IPS-18a (cell line): Measurements from ENCODE around the gene DOK7.

Source experiments
- H3K27ac ChIP-seq: one replicate; pipeline ENCODE4 v1.5.1; 2013; ENCODE audit warnings: low read length
- H3K27me3 ChIP-seq: one replicate; pipeline ENCODE4 v1.6.1; 2013; ENCODE audit warnings: mild to moderate bottlenecking, low read length; ENCODE audit not compliant: control insufficient read depth, insufficient read depth
- H3K36me3 ChIP-seq: one replicate; pipeline ENCODE4 v1.6.1; 2013; ENCODE audit warnings: low read depth, low read length; ENCODE audit not compliant: control insufficient read depth
- H3K4me1 ChIP-seq: one replicate; pipeline ENCODE4 v1.6.1; 2013; ENCODE audit warnings: low read depth, low read length; ENCODE audit not compliant: control insufficient read depth
- H3K4me3 ChIP-seq: one replicate; pipeline ENCODE4 v1.5.1; 2013; ENCODE audit warnings: low read length
- H3K9ac ChIP-seq: one replicate; pipeline ENCODE4 v1.6.1; 2013; ENCODE audit warnings: mild to moderate bottlenecking, low read length, moderate library complexity
- H3K9me3 ChIP-seq: one replicate; pipeline ENCODE4 v1.6.1; 2013; ENCODE audit warnings: low read depth, low read length; ENCODE audit not compliant: control insufficient read depth

DOK7 gene

GRCh38 chr4:3438847-3439180 lies 24.3 kb upstream of the DOK7 start:
- Histone ChIP-seq H3K36me3 (no peaks in the 10 kb centered on the region), H3K4me1 (no peaks in the 10 kb centered on the region), H3K27me3 (no peaks in the 10 kb centered on the region), H3K9ac (no peak overlapping the region), H3K9me3 (no peaks in the 10 kb centered on the region), H3K27ac (no peak overlapping the region), H3K4me3 (no peak overlapping the region)

GRCh38 chr4:3439391-3439790 lies 23.7 kb upstream of the DOK7 start:
- Histone ChIP-seq H3K27ac (no peak overlapping the region), H3K27me3 (no peaks in the 10 kb centered on the region), H3K9ac (no peak overlapping the region), H3K36me3 (no peaks in the 10 kb centered on the region), H3K4me1 (no peaks in the 10 kb centered on the region), H3K4me3 (no peak overlapping the region), H3K9me3 (no peaks in the 10 kb centered on the region)

- Histone ChIP-seq H3K36me3 (no peaks in the 10 kb centered on the region), H3K9me3 (no peaks in the 10 kb centered on the region), H3K27me3 (no peaks in the 10 kb centered on the region), H3K27ac (no peak overlapping the region), H3K4me1 (no peaks in the 10 kb centered on the region), H3K4me3 (no peak overlapping the region), H3K9ac (no peak overlapping the region)
These were observed 23.1 kb upstream of the DOK7 start for GRCh38 chr4:3440011-3440410.

GRCh38 chr4:3440979-3441500 lies 22.1 kb upstream of the DOK7 start:
- Histone ChIP-seq H3K27ac (no peak overlapping the region), H3K4me1 (no peaks in the 10 kb centered on the region), H3K9ac (no peak overlapping the region), H3K4me3 (no peak overlapping the region), H3K9me3 (no peaks in the 10 kb centered on the region), H3K27me3 (no peaks in the 10 kb centered on the region), H3K36me3 (no peaks in the 10 kb centered on the region)

GRCh38 chr4:3441501-3442459 lies 21.3 kb upstream of the DOK7 start, which contains the start of gene HGFAC:
TSS of gene HGFAC (plus strand) at chr4:3441968. CDS start at chr4:3442002, 34 bp downstream.
- no peak within 1 kb of the TSS for H3K27ac ChIP-seq

GRCh38 chr4:3442460-3442958 lies 20.6 kb upstream of the DOK7 start:
- no peaks in the 10 kb centered on the region for H3K27me3 ChIP-seq
- H3K9ac ChIP-seq = no peak overlapping the region
- H3K4me3 ChIP-seq = no peak overlapping the region
- no peaks in the 10 kb centered on the region for H3K4me1 ChIP-seq
- no peaks in the 10 kb centered on the region for H3K9me3 ChIP-seq
- no peak overlapping the region for H3K27ac ChIP-seq
- no peaks in the 10 kb centered on the region for H3K36me3 ChIP-seq

More at GRCh38 chr4:3441501-3442459, 21.3 kb upstream of the DOK7 start, which contains the start of gene HGFAC:
- H3K9ac ChIP-seq = no peak within 1 kb of the TSS
- no peaks in the 10 kb centered on the region for H3K36me3 ChIP-seq
- H3K27me3 ChIP-seq = no peaks in the 10 kb centered on the region
- H3K4me3 ChIP-seq = no peak within 1 kb of the TSS
- no peaks in the 10 kb centered on the region for H3K9me3 ChIP-seq
- no peaks in the 10 kb centered on the region for H3K4me1 ChIP-seq

- Histone ChIP-seq H3K4me1 (no peaks in the 10 kb centered on the region), H3K4me3 (no peak overlapping the region), H3K36me3 (no peaks in the 10 kb centered on the region), H3K27me3 (no peaks in the 10 kb centered on the region), H3K9ac (no peak overlapping the region), H3K27ac (no peak overlapping the region), H3K9me3 (no peaks in the 10 kb centered on the region)
These were observed 20.0 kb upstream of the DOK7 start for GRCh38 chr4:3442959-3443749.

GRCh38 chr4:3443750-3444309 lies 19.3 kb upstream of the DOK7 start:
- Histone ChIP-seq H3K9ac (no peak overlapping the region), H3K4me3 (no peak overlapping the region), H3K27me3 (no peaks in the 10 kb centered on the region), H3K9me3 (no peaks in the 10 kb centered on the region), H3K4me1 (no peaks in the 10 kb centered on the region), H3K27ac (no peak overlapping the region), H3K36me3 (no peaks in the 10 kb centered on the region)

GRCh38 chr4:3444351-3445110 lies 18.6 kb upstream of the DOK7 start:
- Histone ChIP-seq H3K9ac (no peak overlapping the region), H3K4me1 (no peaks in the 10 kb centered on the region), H3K27ac (no peak overlapping the region), H3K27me3 (no peaks in the 10 kb centered on the region), H3K9me3 (no peaks in the 10 kb centered on the region), H3K4me3 (no peak overlapping the region), H3K36me3 (no peaks in the 10 kb centered on the region)

GRCh38 chr4:3445111-3445820 lies 17.8 kb upstream of the DOK7 start:
- no peaks in the 10 kb centered on the region for H3K36me3 ChIP-seq
- H3K4me3 ChIP-seq = no peak overlapping the region
- no peak overlapping the region for H3K9ac ChIP-seq
- H3K27me3 ChIP-seq = no peaks in the 10 kb centered on the region
- no peaks in the 10 kb centered on the region for H3K9me3 ChIP-seq
- H3K27ac ChIP-seq = no peak overlapping the region
- H3K4me1 ChIP-seq = no peaks in the 10 kb centered on the region
